ENCODE data around the gene POMC.
"Not testable (repeated sequence)": the region's sequence is repeated elsewhere in the genome, so short reads cannot be mapped to it uniquely, and the experiment has no call there.

POMC gene

DNA sequence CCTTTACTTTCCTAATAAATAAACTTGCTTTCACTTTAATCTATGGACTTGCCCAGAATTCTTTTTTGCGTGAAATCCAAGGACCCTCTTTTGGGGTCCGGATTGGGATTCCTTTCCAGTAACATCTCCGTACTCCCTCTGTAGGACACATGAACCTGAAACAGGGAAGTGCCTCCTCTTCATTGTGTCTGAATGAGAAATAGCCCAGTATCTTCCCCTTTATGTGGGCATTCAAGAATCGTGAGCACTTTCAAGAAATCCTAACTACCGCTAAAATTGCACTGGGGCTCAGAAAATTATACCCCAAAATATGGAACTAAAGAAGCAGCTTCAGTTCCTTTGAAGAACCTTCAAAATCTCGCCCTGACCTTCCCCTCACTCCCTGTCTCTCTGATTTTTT, 7.8 kb upstream of the POMC start:
- no peak for DNase-seq

DNA sequence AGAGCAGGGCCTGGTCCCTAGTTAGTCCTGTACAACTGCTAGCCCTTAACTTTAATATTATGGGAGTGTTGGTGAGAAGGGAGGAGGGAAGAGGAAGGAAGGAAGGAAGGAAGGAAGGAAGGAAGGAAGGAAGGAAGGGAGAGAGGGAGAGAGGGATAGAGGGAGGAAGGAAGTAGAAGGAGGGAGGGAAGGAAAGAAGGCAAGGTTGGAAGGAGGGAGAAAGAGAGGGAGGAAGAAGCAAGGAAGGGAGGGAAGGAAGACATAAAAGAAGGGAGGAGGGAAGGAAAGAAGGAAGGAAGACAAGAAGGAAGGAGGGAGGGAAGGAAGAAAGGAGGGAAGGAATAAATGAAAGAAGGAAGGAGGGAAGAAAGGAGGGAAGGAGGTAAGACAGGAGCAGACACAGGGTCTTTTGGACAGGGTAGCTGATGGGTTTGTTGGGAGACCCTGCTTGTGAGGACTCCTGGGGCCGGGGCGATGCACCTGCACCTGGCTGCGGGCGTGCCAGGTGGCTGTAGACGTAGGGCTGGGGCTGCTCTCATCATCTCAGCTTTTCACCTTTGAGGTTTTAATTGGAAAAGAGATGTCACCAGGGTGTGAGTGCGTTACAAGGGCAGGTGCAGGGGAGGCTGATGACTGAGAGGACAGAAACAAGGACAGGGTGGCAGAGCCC, 5.9 kb upstream of the POMC start:
- no peak for DNase-seq

DNA sequence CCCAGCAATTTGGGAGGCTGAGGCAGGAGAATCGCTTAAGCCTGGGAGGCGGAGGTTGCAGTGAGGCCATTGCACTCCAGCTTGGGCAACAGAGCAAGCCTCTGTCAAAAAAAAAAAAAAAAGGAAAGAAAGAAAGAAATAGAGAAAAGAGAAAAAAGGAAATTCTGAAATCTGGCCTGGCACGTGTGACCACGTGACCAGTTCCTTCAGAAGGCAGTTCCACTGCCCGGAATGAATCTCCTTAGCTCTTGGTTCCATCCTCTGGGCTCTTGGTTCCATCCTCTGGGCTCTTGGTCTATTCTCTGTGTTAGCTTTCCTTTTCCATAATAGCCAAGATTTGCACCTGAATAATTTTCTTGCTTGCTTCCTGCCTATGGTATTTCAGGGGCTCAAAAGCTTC, 5.3 kb upstream of the POMC start:
- no peak for DNase-seq

DNA sequence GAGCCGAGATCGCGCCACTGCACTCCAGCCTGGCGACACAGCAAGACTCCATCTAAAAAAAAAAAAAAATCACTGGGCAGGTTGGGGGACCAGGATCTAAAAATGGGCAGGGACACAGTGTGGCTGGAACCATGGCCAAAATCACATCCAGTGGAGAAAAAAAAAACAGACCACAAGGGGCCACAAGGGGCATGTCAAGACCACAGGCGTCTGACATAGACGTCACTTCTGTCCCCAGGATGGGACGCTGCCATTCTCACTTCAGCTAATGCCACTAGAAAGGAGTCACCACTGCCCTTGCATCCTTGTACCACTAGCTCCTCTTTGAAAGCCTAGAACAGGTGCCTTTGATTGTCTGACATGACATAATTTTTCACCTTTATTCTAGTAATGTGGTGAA, 2.5 kb upstream of the POMC start:
- DNase-seq, result no peak

DNA sequence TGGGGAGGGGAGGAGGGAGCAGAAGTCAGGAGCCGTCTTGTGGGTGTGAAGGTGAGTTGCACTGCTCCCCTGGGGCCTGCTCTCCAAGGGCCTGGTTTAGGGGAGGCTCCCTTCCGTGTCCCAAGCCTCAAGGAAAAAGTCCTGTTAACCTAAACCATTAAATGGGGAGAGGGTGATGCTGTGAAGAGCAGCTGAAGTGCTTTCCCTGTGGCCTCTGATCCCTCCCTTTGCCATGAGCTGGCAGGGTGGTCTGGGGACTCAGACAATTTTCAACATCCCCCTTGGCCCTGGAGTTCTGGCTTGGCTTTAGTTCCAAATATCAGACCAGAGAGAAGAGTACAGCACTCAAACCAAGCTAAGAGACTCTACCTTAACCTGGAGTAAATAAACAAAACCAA, 692 bp upstream of the POMC start:
- no peak for DNase-seq

DNA sequence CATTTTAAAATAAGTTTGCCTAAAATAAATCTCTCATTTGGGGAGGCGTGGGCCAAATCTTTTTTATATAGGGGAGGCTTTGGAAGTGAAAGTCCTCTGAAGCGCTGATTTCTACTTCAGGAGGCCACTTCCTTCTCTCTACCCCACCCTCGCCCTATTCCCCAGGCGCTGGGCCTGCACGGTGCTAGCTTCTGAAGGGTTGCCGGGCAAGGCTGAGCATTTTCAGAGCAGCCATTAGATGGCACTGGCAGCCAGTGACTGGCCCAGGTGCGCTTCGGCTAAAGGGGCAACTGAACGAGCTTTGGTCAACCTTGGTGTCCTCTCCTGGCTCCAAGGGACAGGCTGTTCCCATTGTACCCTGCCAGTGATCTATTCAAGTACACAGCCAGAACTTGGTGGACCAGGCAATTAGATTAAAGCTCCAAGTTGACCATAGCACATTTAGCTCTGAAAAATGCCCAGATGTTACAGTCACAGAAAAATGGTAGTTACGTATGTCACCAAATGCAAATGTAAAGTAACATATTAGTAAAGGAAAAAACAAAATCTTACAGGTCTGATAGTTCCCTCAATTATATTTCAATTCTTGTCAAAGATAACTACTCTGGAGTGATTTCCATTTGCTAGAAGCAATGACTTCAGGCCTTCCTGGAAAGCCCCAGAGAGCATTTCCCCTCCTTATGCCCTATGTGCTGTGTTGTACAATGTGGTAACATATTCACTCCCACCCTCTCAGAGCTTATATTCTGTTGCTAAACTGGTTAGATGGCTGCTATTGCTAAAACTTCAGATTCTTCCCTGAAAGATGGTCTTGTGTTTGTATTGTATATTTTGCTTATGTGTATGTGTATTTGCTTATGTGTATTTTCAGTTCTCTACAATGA, 2.1 kb downstream of the POMC start:
- peak; percentile 46 for DNase-seq

DNA sequence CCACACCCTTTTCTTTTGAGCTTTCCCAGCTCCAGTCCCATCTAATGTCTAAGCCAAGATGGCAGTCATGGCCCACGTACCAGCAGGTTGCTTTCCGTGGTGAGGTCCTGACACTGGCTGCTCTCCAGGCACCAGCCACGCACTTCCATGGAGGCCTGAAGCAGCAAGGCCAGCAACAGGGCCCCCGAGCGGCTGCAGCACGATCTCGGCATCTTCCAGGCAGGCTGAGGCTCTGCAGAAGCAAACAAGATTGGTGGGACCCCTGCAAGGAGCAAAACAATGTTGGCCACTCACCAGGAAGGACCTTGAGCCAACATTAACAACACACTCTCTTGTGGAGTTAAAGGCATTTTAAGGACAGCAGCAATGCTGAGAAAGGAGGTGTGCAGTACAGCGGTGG, 3.8 kb downstream of the POMC start:
- DNase-seq, result no peak

DNA sequence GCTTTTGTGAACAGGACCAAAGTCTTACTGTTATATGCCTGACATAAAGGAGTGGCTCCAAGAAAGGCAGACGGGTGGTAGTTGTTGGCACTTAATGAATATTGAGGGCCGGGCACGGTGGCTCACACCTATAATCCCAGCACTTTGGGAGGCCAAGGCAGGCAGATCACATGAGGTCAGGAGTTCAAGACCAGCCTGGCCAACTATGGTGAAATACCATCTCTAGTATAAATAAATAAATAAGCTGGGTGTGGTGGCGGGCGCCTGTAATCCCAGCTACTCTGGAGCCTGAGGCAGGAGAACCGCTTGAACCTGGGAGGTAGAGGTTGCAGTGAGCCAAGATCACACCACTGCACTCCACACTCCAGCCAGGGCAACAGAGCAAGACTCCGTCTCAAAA, 6.3 kb downstream of the POMC start:
- not testable (repeated sequence) for DNase-seq

DNA sequence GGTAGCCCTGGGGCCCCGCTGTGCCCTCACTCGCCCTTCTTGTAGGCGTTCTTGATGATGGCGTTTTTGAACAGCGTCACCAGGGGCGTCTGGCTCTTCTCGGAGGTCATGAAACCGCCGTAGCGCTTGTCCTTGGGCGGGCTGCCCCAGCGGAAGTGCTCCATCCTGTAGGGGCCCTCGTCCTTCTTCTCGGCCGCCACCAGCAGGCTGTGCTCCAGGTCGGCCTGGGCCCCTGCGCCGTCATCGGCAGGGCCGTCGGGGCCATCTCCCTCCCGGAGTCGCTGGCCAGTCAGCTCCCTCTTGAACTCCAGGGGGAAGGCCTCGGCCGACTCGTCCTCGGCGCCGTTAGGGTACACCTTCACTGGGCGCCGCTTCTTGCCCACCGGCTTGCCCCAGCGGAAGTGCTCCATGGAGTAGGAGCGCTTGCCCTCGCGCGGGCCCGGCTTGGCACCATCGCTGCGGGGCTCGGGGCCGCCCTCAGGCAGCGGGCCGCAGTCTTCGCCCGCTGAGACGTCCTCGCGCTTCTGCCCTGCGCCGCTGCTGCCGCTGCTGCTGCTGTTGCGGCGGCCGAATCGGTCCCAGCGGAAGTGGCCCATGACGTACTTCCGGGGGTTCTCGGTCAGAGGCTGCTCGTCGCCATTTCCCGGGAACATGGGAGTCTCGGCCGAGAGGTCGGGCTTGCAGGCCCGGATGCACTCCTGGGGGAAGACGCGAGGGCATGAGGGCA, 7.2 kb downstream of the POMC start:
- DNase-seq, result no peak

DNA sequence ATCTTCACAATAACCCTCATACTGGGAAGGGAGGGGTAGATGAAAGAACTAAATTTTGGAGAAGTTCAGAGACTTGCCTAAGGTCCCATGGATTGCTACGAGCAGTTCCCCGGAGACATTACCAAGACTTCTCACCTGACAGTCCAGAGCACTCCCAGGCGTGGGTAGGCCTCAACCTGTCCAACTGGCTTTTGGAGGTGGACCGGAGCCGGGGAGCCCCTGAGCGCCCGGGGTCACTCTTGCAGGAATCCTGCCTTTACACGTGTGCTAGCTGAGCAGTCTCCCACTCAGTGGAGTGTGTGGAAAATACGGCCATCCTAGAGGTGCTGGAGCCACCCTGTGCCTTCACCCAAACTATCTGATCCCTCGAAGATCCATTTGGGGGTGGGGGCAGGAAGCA, 8.0 kb downstream of the POMC start:
- DNase-seq, result no peak

DNA sequence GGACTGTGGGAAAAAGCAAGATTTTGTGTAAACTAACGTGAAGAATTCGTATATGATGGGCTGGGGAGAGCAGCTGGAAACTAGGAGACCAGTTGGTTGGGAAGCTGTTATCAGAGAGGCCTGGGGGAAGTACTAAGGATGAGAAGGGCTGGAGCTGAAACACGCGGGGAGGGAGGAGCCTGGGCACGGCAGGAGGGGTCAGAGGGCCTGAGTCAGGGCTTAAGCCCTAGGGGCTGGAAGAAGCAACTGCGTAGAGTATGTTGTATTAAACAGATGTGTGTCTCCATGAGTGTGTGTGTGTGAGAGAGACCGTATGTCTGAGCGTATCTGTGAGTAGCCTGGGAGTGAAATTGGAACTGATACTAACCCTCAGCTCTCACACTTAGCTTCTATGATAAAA, 8.4 kb downstream of the POMC start:
- no peak for DNase-seq

DNA sequence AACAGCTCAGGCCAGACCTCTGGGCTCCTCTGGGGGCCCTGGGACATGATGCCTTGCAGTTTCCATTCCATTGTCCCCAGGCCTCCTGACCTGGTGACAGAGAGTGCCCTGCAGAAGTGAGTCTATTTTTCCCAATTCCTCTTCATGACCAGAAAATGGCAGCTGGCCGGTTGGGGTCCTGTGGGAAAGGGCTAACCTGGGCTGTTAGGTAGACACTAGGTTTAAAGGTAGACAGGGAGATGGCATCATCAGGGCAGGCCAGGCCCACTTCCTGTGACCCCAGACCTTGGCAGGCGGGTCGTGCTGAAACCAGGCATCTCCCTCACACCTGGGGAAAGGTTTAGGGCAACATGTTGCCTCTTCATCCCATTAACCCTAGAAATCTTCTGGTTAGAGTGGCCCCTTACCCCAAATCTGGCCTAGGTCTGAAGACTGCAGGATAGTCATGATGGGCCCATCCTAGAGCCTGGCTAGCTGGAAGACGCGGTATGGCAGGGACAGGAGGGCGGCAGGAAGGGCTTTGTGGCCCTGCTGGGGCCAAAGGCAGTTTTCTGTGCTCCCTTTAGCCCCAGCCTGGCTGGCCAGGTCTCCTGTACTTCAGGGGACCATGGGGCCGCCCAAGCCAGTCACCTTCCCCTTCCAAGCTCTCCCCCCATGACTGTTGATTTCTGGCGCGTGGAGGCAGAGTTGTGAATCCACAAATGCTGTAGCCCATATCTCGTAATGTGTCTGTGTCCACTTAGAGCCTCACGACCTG, 10.1 kb downstream of the POMC start:
- DNase-seq, result no peak

DNA sequence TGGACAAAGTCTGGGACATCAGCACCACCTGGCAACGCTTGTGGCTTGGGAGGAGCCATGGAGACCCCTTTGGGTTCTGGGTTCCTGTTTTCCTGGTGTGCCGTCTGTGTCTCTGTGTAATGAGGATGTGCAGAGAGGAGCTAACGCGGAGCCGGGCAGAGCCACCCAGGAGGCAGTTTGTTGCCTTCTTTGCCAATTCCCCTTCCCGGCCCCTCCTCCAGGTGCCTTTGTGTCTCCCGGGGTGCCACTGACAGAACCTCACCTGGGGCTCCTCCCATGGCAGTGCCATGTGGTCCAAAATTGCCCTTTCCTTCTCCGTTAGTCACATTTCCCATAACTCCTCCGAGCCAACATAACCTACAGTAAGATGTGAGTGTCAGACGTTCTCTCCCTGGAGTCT, 13.0 kb downstream of the POMC start:
- no peak for DNase-seq

DNA sequence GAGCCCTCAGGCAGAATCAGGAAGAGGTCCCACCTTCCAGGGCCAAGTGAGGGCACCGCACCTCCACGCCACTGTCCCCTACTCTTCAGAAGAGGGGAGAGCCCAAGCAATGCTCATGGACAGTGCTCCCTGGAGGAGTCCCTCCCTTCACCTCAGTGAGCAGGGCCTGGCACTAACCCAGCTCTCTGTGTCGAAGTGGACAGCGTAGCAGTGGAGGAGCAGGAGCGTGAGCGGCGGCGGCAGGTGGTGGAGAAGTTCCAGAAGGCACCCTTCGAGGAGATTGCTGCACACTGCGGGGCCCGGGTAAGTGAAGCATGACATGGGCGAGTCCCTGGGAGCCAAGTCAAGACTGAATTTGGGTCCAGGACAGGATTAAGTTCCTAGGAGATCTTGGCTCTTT, 16.7 kb downstream of the POMC start:
- no peak for DNase-seq

DNA sequence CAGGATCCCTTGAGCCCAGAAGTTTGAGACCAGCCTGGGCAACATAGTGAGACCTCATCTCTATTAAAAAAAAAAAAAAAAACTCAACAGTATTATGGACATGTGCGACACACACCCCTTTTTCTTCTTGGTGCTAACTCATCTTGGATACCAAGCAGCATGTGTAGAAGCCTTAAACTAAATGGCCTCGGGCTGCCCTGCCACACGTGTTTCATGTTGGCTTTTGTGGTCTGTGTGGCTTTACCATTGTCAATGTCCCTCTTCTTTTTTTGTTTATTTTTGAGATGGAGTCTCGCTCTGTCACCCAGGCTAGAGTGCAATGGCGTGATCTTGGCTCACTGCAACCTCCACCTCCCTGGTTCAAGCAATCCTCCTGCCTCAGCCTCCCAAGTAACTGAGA, 17.4 kb downstream of the POMC start:
- DNase-seq, result not testable (repeated sequence)

DNA sequence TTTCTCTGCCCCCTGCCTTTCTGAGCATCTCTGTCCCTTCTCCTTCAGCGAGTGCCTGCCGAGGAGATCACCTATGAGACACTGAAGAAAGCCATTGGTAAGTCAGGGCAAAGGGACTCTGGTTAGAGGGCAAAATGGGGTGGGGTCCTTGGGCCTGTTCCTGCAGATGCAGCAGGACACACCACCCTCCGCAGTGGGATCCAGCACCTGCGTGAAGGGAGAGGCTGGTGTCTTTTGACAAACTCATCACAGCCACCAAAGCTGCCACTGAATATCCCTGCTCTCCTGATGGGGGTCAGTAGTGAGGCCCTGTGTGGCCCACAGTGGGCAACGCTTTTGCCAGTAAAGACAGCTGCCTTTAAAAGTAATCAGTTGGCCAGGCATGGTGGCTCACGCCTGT, 18.7 kb downstream of the POMC start:
- DNase-seq, result no peak

DNA sequence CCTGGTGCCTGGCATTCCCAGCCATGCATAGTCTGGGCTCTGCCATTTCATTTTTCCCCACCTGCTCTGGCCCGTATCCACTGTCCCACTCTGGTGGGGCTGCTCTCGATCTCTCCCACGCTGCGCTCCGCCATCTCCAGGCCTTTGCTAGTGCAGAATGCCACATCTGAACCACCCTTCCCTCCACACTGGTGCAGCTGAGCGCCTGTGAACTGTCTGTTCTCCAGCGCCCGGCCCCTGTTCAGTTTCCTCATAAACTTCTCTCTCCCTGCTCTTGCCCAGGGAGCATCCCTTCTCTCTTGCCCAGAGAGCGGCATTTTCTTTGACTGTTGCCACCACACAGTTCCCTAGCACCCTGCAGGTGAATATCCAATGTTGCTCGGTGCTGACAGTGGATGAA, 21.5 kb downstream of the POMC start:
- no peak for DNase-seq

DNA sequence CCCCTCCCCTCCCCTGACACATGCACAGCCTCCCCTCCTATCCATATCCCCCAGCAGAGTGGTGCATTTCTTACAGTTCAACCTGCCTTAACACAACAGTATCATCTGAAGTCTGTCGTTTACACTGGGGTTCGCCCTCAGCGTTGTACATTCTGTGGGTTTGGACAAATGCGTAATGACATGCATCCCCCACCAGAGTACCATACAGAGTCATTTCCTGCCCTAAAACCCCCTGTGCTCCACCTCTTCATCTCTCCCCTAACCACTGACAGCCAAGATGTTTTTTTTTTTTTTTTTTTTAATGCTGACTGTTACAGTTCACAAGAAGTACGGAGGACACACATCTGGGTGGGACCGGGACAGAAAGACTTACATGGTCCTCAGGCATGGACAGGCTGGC, 22.6 kb downstream of the POMC start:
- DNase-seq, result no peak

DNA sequence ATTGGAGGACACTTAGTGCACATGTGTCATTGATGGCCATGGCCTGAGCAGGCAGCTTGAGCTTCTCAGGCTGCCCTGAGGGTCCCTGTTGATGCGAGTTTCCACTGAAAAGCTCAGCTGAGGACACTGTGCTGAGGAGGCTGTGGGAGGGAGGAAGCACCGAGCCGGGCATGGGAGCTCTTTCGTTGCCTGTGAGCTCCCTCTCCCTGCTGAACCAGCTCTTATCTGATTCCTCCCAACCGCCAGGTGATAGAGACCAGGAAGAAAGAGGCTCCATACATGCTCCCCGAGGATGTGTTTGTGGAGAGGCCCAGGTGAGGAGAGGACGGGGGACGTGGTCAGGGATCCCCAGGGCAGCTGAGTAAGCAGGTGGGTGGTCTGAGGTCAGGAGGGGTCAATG, 27.3 kb downstream of the POMC start:
- no peak for DNase-seq

DNA sequence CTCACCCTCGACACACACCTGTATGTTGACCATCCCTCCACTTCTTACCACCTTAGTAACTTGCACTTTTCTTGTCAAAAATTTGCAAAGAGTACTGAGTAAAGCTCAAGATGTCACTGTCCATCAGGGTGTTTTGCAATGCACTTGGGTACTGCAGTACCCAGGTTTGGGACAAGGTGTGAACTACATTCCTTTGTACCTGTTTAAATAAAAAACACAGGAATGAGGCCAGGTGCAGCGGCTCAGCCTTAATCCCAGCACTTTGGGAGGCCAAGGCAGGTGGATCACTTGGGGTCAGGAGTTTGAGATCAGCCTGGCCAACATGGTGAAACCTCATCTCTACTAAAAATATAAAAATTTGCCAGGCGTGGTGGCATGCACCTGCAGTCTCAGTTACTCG, 27.8 kb downstream of the POMC start:
- not testable (repeated sequence) for DNase-seq

DNA sequence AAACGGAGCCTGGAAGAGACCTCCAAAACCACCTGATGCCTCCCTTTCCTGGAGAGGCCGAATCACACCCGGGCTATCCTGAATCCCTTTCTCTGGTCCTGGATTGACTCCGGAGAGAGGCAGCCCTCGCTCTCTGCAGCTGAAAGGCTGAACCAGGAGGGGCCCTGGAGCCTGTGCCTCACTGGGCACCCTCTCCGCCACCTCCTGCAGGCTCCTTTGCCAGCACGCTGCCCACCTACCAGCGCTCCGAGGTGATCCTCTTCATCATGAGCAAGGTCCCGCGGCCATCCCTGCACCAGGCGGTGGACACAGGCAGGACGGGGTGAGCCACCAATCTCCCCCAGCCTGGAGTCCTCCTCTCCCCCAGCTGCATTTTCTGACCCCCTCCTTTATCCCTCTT, 35.7 kb downstream of the POMC start:
- no peak for DNase-seq

DNA sequence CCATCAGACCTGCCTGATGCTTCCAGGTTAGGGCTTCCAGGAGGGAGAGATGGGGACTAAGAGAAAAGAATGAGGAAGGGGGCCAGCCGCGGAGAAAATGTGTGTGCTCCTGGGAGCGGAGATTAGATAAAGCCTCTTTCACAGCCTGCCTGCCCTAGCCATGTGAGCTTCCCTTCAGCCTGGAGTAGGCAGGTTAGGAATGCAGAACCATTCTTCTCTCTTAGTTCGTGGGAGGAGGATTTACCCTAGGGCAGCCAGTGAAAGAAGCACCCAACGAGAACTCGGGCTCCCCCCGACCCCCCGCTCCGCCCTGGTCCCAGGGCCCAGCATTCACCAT, 36.1 kb downstream of the POMC start:
- no peak for DNase-seq

DNA sequence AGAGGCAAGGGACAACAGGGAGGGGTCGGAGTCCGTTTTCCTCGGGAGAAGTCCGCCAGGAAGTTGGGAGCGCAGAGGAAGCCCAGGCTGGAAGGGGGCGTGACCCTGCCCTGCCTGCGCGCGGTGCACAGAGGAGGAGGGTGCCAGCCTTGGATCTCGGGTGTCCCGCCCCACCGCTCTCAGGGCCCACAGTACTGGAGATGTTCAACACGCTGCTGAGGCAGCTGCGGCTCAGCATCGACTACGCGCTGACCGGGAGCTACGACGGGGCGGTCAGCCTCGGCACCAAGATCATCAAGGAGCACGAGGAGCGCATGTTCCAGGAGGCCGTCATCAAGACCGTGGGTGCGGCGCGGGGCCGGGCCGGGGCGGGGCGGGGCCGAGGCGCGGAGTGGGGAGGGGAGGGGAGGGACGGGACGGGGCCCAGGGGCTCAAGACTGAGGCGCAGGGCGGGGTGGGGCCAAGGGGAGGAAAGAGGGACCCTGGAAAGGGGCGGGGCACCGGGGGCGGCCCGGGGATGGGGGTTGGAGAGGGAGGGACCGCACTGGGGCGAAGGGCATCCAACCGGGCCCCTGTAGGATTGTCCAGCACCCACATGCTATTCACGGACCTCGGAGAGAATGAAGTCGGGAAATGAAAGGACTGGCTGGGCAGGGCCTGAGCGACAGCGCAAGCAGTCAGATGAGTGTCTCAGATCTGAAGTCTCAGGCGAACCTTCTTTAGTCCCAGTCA, 36.6 kb downstream of the POMC start:
- DNase-seq, result no peak
